CD4-positive, CD25-positive, alpha-beta regulatory T cell (primary cell): Measurements from ENCODE around the gene WDR31. TPM values are rescaled to one million over a fixed set of nuclear protein-coding genes. Genes with fewer than 3 reads are reported as not detected.

Experiments
- ATAC-seq, 2 donors: fragments of 150-1000 bp; cut with Tn5 transposase; one replicate each; pipeline ENCODE4 v1.10.0; 2021; ENCODE audit warnings: low read depth in 2 of 2, moderate number of reproducible peaks in 2 of 2, moderate library complexity in 1 of 2
- DNase-seq, 3 donors: peaks; one replicate each; pipeline versions ENCODE4 v3.0.0 to v3.0.0-alpha.2; 2012 to 2022; ENCODE audit warnings: mixed read lengths in 1 of 3
- H3K27ac ChIP-seq: one replicate; pipeline ENCODE4 v1.7.0; 2013; ENCODE audit warnings: mild to moderate bottlenecking, low read length; ENCODE audit not compliant: insufficient read depth, poor library complexity, severe bottlenecking
- H3K27me3 ChIP-seq: one replicate; pipeline ENCODE4 v1.7.0; 2013; ENCODE audit warnings: low read length; ENCODE audit not compliant: control insufficient read depth, insufficient read depth
- H3K36me3 ChIP-seq: one replicate; pipeline ENCODE4 v1.7.0; 2013; ENCODE audit warnings: mild to moderate bottlenecking, low read length, moderate library complexity; ENCODE audit not compliant: control insufficient read depth, insufficient read depth
- H3K4me1 ChIP-seq: 2 replicates; pipeline ENCODE4 v1.7.0; 2013; ENCODE audit warnings: mild to moderate bottlenecking, low read length; ENCODE audit not compliant: insufficient read depth, control insufficient read depth, poor library complexity, severe bottlenecking
- H3K4me3 ChIP-seq: one replicate; pipeline ENCODE4 v1.7.0; 2013; ENCODE audit warnings: low read depth, mild to moderate bottlenecking, low read length, moderate library complexity
- H3K9me3 ChIP-seq, 2 experiments: 1 replicate in 1 of 2; 2 replicates in 1 of 2; pipeline ENCODE4 v1.7.0; 2013; ENCODE audit warnings: low read length in 2 of 2, mild to moderate bottlenecking in 1 of 2, moderate library complexity in 1 of 2; ENCODE audit not compliant: control insufficient read depth in 2 of 2
- H3K27ac Mint-ChIP-seq, 3 donors: one replicate each; pipeline ENCODE4 v1.8.0; 2020 to 2022; ENCODE audit warnings: mild to moderate bottlenecking in 3 of 3, mixed read lengths in 3 of 3, moderate library complexity in 2 of 3
- H3K27me3 Mint-ChIP-seq: one replicate; pipeline ENCODE4 v1.8.0; 2022; ENCODE audit warnings: mild to moderate bottlenecking, mixed read lengths
- H3K36me3 Mint-ChIP-seq: one replicate; pipeline ENCODE4 v1.8.0; 2020; ENCODE audit warnings: mixed read lengths
- H3K4me1 Mint-ChIP-seq, 4 donors: one replicate each; pipeline ENCODE4 v1.8.0; 2020 to 2022; ENCODE audit warnings: mixed read lengths in 4 of 4, mild to moderate bottlenecking in 1 of 4
- H3K4me3 Mint-ChIP-seq, 4 donors: one replicate each; pipeline ENCODE4 v1.8.0; 2020 to 2022; ENCODE audit warnings: mild to moderate bottlenecking in 4 of 4, mixed read lengths in 4 of 4, moderate library complexity in 3 of 4
- H3K9me3 Mint-ChIP-seq, 7 donors: one replicate each; pipeline ENCODE4 v1.8.0; 2020 to 2022; ENCODE audit warnings: mixed read lengths in 7 of 7, mild to moderate bottlenecking in 3 of 7, moderate library complexity in 2 of 7
- polyA plus RNA-seq, 4 donors: library from polyadenylated mRNA; unstranded; fragments of 300-500 nt; fragmentation: Illumina TruSeq; gene quantifications; one replicate each; pipeline ENCODE4 v1.2.3, GENCODE V29; 2021
- total RNA-seq: library from RNA; stranded (reverse); gene quantifications from one replicate; pipeline ENCODE4 v1.2.3, GENCODE V29; 2022

The WDR31 gene
- total and polyA plus RNA-seq, 5 donors from 2014 or later = 0.06 to 0.32 (median 0.19) TPM; not detected in 1

GRCh38 chr9:113352411-113352810 lies 12.3 kb upstream of the WDR31 start:
- no peak for ATAC-seq
- Mint-ChIP-seq H3K27me3 (peaks cover 41% of the 10 kb centered on the region), H3K36me3 (no peaks in the 10 kb centered on the region), H3K27ac (no peak overlapping the region), H3K4me3 (no peak overlapping the region), H3K4me1 (peaks cover 0 to 21% (median 5%) of the 10 kb centered on the region in 4 donors), H3K9me3 (peaks cover 0 to 6% (median 0%) of the 10 kb centered on the region in 7 donors)
- H3K9me3 ChIP-seq = no peaks in the 10 kb centered on the region
- peaks cover 21% of the 10 kb centered on the region for H3K27me3 ChIP-seq
- no peak overlapping the region for H3K27ac ChIP-seq
- DNase-seq = no peak
- no peak overlapping the region for H3K4me3 ChIP-seq
- no peaks in the 10 kb centered on the region for H3K36me3 ChIP-seq
- H3K4me1 ChIP-seq = peaks cover 16% of the 10 kb centered on the region

GRCh38 chr9:113352006-113352405 lies 11.9 kb upstream of the WDR31 start:
- no peak overlapping the region for H3K4me3 Mint-ChIP-seq
- Histone ChIP-seq H3K36me3 (no peaks in the 10 kb centered on the region), H3K4me1 (peaks cover 16% of the 10 kb centered on the region), H3K27me3 (peaks cover 21% of the 10 kb centered on the region), H3K27ac (no peak overlapping the region), H3K4me3 (no peak overlapping the region), H3K9me3 (no peaks in the 10 kb centered on the region)
- H3K4me1 Mint-ChIP-seq = peaks cover 0 to 21% (median 5%) of the 10 kb centered on the region in 4 donors
- no peak for ATAC-seq
- H3K36me3 Mint-ChIP-seq = no peaks in the 10 kb centered on the region
- H3K27me3 Mint-ChIP-seq = peaks cover 45% of the 10 kb centered on the region
- H3K27ac Mint-ChIP-seq = no peak overlapping the region
- H3K9me3 Mint-ChIP-seq = peaks cover 0 to 8% (median 0%) of the 10 kb centered on the region in 7 donors
- no peak for DNase-seq

DNA sequence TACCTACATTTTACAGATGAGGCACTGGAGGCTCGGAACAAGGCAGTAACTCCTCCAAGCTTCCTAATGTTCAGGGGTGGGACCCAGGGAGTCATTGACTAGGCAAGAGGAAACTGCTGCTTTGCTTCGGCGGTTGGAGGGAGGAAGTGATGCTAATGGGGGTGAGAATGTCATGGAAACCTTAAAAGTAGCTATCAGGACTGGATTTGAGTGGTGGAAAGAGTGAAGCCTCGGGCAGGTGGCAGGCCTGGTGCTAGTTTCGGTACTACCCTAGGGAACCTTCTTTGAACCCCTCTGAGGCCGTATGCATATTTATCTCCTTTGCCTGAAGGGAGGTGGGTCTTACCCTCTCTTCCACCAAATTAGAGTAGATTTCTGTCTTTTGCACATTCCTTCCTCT lies 10.9 kb upstream of the WDR31 start:
- peaks cover 0 to 8% (median 0%) of the 10 kb centered on the region in 7 donors for H3K9me3 Mint-ChIP-seq
- peak in 1 of 3 donors; percentile 63 for DNase-seq
- Histone ChIP-seq H3K9me3 (no peaks in the 10 kb centered on the region), H3K4me3 (no peak overlapping the region), H3K27me3 (peaks cover 21% of the 10 kb centered on the region), H3K36me3 (no peaks in the 10 kb centered on the region), H3K27ac (no peak overlapping the region), H3K4me1 (peaks cover 16% of the 10 kb centered on the region)
- H3K36me3 Mint-ChIP-seq = no peaks in the 10 kb centered on the region
- H3K27ac Mint-ChIP-seq = peak overlapping the region in 2 of 3 donors; percentile 4 to 38
- no peak for ATAC-seq
- peaks cover 38% of the 10 kb centered on the region for H3K27me3 Mint-ChIP-seq
- peaks cover 0 to 21% (median 5%) of the 10 kb centered on the region in 4 donors for H3K4me1 Mint-ChIP-seq
- peak overlapping the region in 3 of 4 donors; percentile 47 to 77 (median 76) for H3K4me3 Mint-ChIP-seq

DNA sequence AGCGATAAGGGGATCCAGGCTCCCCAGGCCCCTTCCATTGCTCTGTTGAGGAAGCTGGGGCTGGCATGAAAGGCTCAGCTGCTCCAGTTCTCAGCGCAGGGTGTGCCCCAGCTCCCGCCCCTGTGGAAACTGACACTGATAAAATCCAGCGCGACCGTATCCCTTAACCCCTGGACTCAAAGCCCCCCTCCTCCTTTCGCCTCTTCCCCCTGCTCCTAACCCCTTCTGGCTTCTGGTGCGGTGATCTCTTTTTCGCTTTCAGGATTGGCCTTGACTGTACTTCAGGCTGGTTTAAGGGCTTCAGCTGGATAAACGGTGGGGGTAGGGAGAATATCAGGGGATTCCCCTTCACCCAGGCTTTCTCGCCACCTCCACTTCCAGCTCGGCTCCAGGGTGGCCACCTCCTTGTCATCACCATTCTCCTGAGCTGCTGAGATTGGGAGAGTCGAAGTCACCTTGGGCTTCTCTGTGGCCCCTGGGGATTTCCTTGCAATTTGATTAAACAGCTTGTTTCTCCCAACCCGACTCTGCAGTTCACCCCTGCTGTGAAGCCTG lies 10.1 kb upstream of the WDR31 start:
- Histone ChIP-seq H3K27ac (no peak overlapping the region), H3K4me1 (peaks cover 16% of the 10 kb centered on the region), H3K27me3 (peaks cover 21% of the 10 kb centered on the region), H3K9me3 (no peaks in the 10 kb centered on the region), H3K36me3 (no peaks in the 10 kb centered on the region), H3K4me3 (peak overlapping the region; percentile 66)
- Mint-ChIP-seq H3K4me3 (peak overlapping the region; percentile 47 to 77 (median 73)), H3K36me3 (no peaks in the 10 kb centered on the region), H3K27ac (peak overlapping the region in 1 of 3 donors; percentile 4), H3K4me1 (peaks cover 0 to 21% (median 5%) of the 10 kb centered on the region in 4 donors), H3K27me3 (peaks cover 38% of the 10 kb centered on the region), H3K9me3 (peaks cover 0 to 8% (median 0%) of the 10 kb centered on the region in 7 donors)
- no peak for ATAC-seq
- DNase-seq = no peak

DNA sequence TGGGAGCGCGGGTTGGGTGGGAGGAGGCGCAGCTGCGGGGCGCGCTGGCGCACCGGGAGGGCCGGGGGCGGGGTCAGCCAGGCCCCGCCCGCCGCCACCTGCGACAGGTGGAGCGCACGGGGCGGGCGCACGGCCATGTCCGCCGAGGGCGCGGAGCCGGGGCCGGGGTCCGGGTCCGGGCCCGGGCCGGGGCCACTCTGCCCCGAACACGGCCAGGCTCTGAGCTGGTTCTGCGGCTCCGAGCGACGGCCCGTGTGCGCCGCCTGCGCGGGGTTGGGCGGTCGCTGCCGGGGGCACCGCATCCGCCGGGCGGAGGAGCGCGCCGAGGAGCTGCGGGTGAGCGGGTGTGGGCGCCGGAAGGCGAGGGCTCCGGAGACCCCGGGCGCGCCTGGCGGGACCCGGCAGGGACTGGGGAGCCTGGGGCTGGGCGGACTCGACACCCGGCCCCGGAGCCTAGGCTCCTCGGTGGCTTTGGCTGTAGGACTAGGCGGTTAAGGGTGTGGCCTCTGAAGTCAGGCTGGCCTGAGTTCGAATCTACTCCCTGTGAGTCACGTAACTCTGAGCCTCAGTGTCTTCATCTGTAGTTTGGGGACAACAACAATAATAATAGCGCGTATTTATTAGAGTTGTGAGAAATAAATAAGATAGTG lies 9.5 kb upstream of the WDR31 start, which contains the start of gene BSPRY:
Gene BSPRY (plus strand): TSS at position 97 of the 650 bp plus-strand sequence. CDS start 39 bp downstream, at position 136.
- H3K36me3 ChIP-seq = no peaks in the 10 kb centered on the region
- Mint-ChIP-seq H3K27ac (peak within 1 kb of the TSS in 1 of 3 donors; percentile 4), H3K9me3 (peaks cover 0 to 8% (median 0%) of the 10 kb centered on the region in 7 donors), H3K27me3 (peaks cover 38% of the 10 kb centered on the region), H3K36me3 (no peaks in the 10 kb centered on the region), H3K4me3 (peak within 1 kb of the TSS; percentile 70 to 81 (median 78)), H3K4me1 (peaks cover 0 to 21% (median 5%) of the 10 kb centered on the region in 4 donors)
- peak within 1 kb of the TSS; percentile 66 for H3K4me3 ChIP-seq
- peaks cover 21% of the 10 kb centered on the region for H3K27me3 ChIP-seq
- DNase-seq (peak; percentile 4 to 63 (median 37)), ATAC-seq (peak; percentile 68 to 69)
- no peak within 1 kb of the TSS for H3K27ac ChIP-seq
- H3K9me3 ChIP-seq = no peaks in the 10 kb centered on the region
- peaks cover 16% of the 10 kb centered on the region for H3K4me1 ChIP-seq

DNA sequence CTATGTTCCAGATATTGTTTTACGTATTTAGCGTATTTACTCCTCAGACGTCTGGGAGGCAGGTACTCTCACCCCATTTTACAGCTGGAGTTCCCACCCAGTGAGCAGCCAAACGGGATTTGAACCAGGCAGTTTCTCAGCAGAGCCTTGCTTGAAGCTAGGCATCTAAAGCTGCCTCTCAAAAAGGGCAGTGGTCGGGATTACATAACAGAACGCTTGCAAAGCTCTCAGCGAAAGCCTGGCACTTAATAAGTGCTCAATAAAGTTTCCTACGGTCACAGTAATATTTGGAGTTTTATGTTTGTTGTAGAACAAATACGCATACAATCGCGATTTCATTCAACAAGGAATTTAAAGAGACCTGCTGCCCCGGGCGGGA lies 9.0 kb upstream of the WDR31 start:
- no peaks in the 10 kb centered on the region for H3K36me3 Mint-ChIP-seq
- H3K27ac Mint-ChIP-seq = no peak overlapping the region
- no peak overlapping the region for H3K27ac ChIP-seq
- H3K4me3 Mint-ChIP-seq = peak overlapping the region; percentile 70 to 81 (median 78)
- peaks cover 21% of the 10 kb centered on the region for H3K27me3 ChIP-seq
- no peaks in the 10 kb centered on the region for H3K36me3 ChIP-seq
- H3K4me1 Mint-ChIP-seq = peaks cover 0 to 21% (median 5%) of the 10 kb centered on the region in 4 donors
- no peak for DNase-seq
- ATAC-seq = no peak
- no peaks in the 10 kb centered on the region for H3K9me3 ChIP-seq
- peaks cover 38% of the 10 kb centered on the region for H3K27me3 Mint-ChIP-seq
- H3K9me3 Mint-ChIP-seq = peaks cover 0 to 8% (median 0%) of the 10 kb centered on the region in 7 donors
- no peak overlapping the region for H3K4me3 ChIP-seq
- peaks cover 16% of the 10 kb centered on the region for H3K4me1 ChIP-seq

- no peaks in the 10 kb centered on the region for H3K9me3 ChIP-seq
- H3K4me3 ChIP-seq = no peak overlapping the region
- H3K4me1 Mint-ChIP-seq = peaks cover 0 to 21% (median 5%) of the 10 kb centered on the region in 4 donors
- H3K36me3 Mint-ChIP-seq = no peaks in the 10 kb centered on the region
- ATAC-seq (no peak), DNase-seq (no peak)
- H3K27ac ChIP-seq = no peak overlapping the region
- peaks cover 0 to 8% (median 0%) of the 10 kb centered on the region in 7 donors for H3K9me3 Mint-ChIP-seq
- H3K27ac Mint-ChIP-seq = no peak overlapping the region
- peaks cover 16% of the 10 kb centered on the region for H3K4me1 ChIP-seq
- peaks cover 21% of the 10 kb centered on the region for H3K27me3 ChIP-seq
- H3K27me3 Mint-ChIP-seq = peaks cover 38% of the 10 kb centered on the region
- H3K36me3 ChIP-seq = no peaks in the 10 kb centered on the region
- peak overlapping the region in 2 of 4 donors; percentile 16 to 81 for H3K4me3 Mint-ChIP-seq
These were observed 8.4 kb upstream of the WDR31 start for GRCh38 chr9:113348437-113348836.
